A549 (cell line): ENCODE results near the gene PDCD2L.

Experiments used
- CEBPB ChIP-seq, 2 experiments: fragments of >200 bp in 1 of 2; sonication (Bioruptor Twin) in 1 of 2; formaldehyde crosslinking in 1 of 2; IDR thresholded peaks; 2 replicates each; pipeline ENCODE4 v1.6.1; 2012 to 2016
- CTCF ChIP-seq: fragments of >200 bp; sonication (Bioruptor Twin); formaldehyde crosslinking; IDR thresholded peaks from 3 replicates; pipeline ENCODE4 v1.5.1; 2016
- PHF8 ChIP-seq: fragments of 200-600 bp; sonication (generic); IDR thresholded peaks from 2 replicates; pipeline ENCODE4 v1.6.1; 2016; ENCODE audit warnings: low read depth, mild to moderate bottlenecking, antibody characterized with exemption, moderate library complexity, borderline replicate concordance
- POLR2A ChIP-seq: IDR thresholded peaks from 2 replicates; pipeline ENCODE4 v1.6.1; 2012; ENCODE audit warnings: mild to moderate bottlenecking, low read length
- REST ChIP-seq: fragments of 200-600 bp; sonication (generic); IDR thresholded peaks from 2 replicates; pipeline ENCODE4 v1.6.1; 2016; ENCODE audit warnings: antibody characterized with exemption, mild to moderate bottlenecking, moderate library complexity
- SMC3 ChIP-seq: fragments of >200 bp; sonication (Bioruptor Twin); formaldehyde crosslinking; IDR thresholded peaks from 3 replicates; pipeline ENCODE4 v1.6.1; 2018; ENCODE audit warnings: inconsistent platforms
- SREBF2 ChIP-seq: fragments of 450-650 bp; IDR thresholded peaks from 2 replicates; pipeline ENCODE4 v1.6.1; 2014; ENCODE audit warnings: mild to moderate bottlenecking, moderate library complexity

GRCh38 chr19:34368338-34368737 lies 35.9 kb upstream of the PDCD2L start:
- TF ChIP-seq CEBPB (IDR thresholded peaks at IDR 0.05), result no peak
- TF ChIP-seq REST, result no peak
- no peak for TF ChIP-seq CTCF
- TF ChIP-seq SMC3, result no peak
- no peak for TF ChIP-seq SREBF2
- TF ChIP-seq PHF8, result no peak
- TF ChIP-seq POLR2A, result no peak
